Nephron progenitor cell (in vitro differentiated cells): ENCODE results near the gene ZNF579.

ENCODE experiments used
- DNase-seq: peaks from one replicate; pipeline ENCODE4 v3.0.0; 2021
- H3K27ac Mint-ChIP-seq: 2 replicates; pipeline ENCODE4 v1.8.0; 2021; ENCODE audit warnings: mild to moderate bottlenecking, moderate library complexity, mixed read lengths
- H3K27me3 Mint-ChIP-seq: 2 replicates; pipeline ENCODE4 v1.8.0; 2021; ENCODE audit warnings: mild to moderate bottlenecking, low read depth, mixed read lengths; ENCODE audit not compliant: poor library complexity
- H3K36me3 Mint-ChIP-seq: 2 replicates; pipeline ENCODE4 v1.8.0; 2021; ENCODE audit warnings: low read depth, mixed read lengths
- H3K4me1 Mint-ChIP-seq: 2 replicates; pipeline ENCODE4 v1.8.0; 2021; ENCODE audit warnings: mixed read lengths
- H3K4me3 Mint-ChIP-seq: 2 replicates; pipeline ENCODE4 v1.8.0; 2021; ENCODE audit warnings: mild to moderate bottlenecking, moderate library complexity, mixed read lengths
- H3K9me3 Mint-ChIP-seq: 2 replicates; pipeline ENCODE4 v1.8.0; 2021; ENCODE audit warnings: mild to moderate bottlenecking, moderate library complexity, mixed read lengths
- TF ChIP-seq, protein P1 (sequence below): fragments of 200-600 bp; sonication (generic); IDR thresholded peaks from 2 replicates; pipeline ENCODE4 v1.5.0; 2021; ENCODE audit warnings: antibody characterized with exemption

ZNF579 gene

DNA sequence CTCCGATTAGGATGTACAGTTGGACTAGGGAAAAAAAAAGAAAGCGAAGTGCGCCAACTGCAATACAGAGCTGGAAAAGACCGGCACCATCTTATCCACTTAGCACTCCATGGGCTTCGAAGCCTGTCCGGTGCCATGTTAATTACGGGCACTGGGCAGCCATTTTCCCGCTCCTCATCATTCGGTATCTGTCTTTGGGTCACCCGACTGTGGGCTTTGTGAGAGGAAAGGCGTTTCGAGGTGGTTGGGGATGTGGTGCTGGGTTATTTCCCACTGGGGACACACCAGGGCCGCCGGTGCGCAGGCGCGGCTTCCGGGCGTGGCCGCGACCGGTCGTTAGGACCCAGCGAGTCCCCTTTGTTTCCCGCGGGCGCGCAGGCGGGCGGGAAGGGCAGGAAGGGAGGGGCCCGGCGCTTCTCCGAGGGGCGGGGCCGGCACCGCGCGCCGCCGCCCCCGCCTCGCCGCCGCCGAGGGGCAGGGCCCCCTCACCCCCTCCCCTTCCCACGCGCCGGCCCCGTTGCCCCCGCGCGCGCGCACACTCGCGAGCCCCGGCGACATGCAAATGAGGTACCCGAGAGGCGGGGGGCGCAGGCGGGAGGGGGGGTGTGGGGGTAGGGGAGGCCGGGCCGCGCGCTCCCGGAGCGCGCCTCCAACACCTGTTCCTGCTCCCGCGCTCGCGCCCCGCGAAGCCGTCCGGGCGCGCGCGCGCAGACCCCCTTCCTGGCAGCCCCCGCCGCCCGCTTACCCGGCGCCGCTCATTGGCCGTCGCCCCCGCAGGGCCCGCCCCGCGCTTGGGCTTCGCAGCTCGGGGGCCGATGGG is 19.4 kb upstream of the ZNF579 start, which contains the start of gene ZNF524:
TSS of gene ZNF524 (plus strand) at position 447 of the 820 bp plus-strand sequence. CDS start 1,825 bp downstream, outside the sequence.
- Mint-ChIP-seq H3K36me3 (peaks cover 41% of the 10 kb centered on the region), H3K4me1 (peaks cover 43% of the 10 kb centered on the region), H3K27me3 (no peaks in the 10 kb centered on the region), H3K4me3 (peak within 1 kb of the TSS; percentile 96), H3K9me3 (peaks cover 10% of the 10 kb centered on the region), H3K27ac (peak within 1 kb of the TSS; percentile 99)
- TF ChIP-seq, protein P1, sequence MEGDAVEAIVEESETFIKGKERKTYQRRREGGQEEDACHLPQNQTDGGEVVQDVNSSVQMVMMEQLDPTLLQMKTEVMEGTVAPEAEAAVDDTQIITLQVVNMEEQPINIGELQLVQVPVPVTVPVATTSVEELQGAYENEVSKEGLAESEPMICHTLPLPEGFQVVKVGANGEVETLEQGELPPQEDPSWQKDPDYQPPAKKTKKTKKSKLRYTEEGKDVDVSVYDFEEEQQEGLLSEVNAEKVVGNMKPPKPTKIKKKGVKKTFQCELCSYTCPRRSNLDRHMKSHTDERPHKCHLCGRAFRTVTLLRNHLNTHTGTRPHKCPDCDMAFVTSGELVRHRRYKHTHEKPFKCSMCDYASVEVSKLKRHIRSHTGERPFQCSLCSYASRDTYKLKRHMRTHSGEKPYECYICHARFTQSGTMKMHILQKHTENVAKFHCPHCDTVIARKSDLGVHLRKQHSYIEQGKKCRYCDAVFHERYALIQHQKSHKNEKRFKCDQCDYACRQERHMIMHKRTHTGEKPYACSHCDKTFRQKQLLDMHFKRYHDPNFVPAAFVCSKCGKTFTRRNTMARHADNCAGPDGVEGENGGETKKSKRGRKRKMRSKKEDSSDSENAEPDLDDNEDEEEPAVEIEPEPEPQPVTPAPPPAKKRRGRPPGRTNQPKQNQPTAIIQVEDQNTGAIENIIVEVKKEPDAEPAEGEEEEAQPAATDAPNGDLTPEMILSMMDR, result no peak
- peak; percentile 87 for DNase-seq

DNA sequence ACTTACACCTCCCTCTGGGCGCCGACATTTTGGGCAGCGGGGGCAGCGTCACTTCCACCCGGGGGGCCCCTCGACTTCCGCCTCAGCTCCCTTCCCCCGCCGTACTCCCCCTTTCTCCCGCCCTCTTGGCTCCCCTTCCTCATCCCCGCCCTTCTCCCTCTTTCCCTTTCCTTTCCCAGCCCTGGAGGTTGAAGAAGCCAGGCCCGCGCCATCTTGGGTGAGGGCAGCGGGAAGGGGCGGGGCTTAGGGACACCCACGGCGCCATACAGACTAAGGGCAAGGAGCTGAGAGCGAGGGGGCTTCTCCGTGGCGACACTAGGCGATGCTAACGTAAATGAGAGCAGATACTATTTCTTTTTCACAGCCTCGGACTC is 18.8 kb upstream of the ZNF579 start, which contains the start of gene FIZ1:
TSS of gene FIZ1 (minus strand) at position 50 of the 374 bp plus-strand sequence. CDS start 1,652 bp downstream, outside the sequence.
- peak; percentile 98 for DNase-seq
- H3K9me3 Mint-ChIP-seq, result peaks cover 10% of the 10 kb centered on the region
- TF ChIP-seq, protein P1, result no peak

GRCh38 chr19:55598719-55599467 is 18.2 kb upstream of the ZNF579 start:
- peaks cover 48% of the 10 kb centered on the region for H3K36me3 Mint-ChIP-seq
- peaks cover 10% of the 10 kb centered on the region for H3K9me3 Mint-ChIP-seq
- peak overlapping the region; percentile 96 for H3K4me3 Mint-ChIP-seq
- TF ChIP-seq, protein P1, result no peak
- H3K4me1 Mint-ChIP-seq, result peaks cover 37% of the 10 kb centered on the region
- H3K27me3 Mint-ChIP-seq, result no peaks in the 10 kb centered on the region
- peak; percentile 98 for DNase-seq
- H3K27ac Mint-ChIP-seq, result peak overlapping the region; percentile 99

More for the DNA sequence above, 18.8 kb upstream of the ZNF579 start, which contains the start of gene FIZ1:
- Mint-ChIP-seq H3K27ac (peak within 1 kb of the TSS; percentile 99), H3K27me3 (no peaks in the 10 kb centered on the region), H3K4me3 (peak within 1 kb of the TSS; percentile 96), H3K36me3 (peaks cover 47% of the 10 kb centered on the region), H3K4me1 (peaks cover 39% of the 10 kb centered on the region)

GRCh38 chr19:55598034-55598433 is 17.4 kb upstream of the ZNF579 start:
- Mint-ChIP-seq H3K9me3 (peaks cover 4% of the 10 kb centered on the region), H3K4me1 (peaks cover 31% of the 10 kb centered on the region), H3K36me3 (peaks cover 48% of the 10 kb centered on the region), H3K27me3 (no peaks in the 10 kb centered on the region), H3K4me3 (peak overlapping the region; percentile 55), H3K27ac (peak overlapping the region; percentile 88)
- DNase-seq, result no peak
- TF ChIP-seq, protein P1, result no peak

- H3K4me3 Mint-ChIP-seq, result no peak overlapping the region
- no peak overlapping the region for H3K27ac Mint-ChIP-seq
- H3K9me3 Mint-ChIP-seq, result peaks cover 4% of the 10 kb centered on the region
- H3K27me3 Mint-ChIP-seq, result no peaks in the 10 kb centered on the region
- no peak for DNase-seq
- H3K36me3 Mint-ChIP-seq, result peaks cover 48% of the 10 kb centered on the region
- peaks cover 31% of the 10 kb centered on the region for H3K4me1 Mint-ChIP-seq
- TF ChIP-seq, protein P1, result no peak
Measured at GRCh38 chr19:55597501-55597921, 16.9 kb upstream of the ZNF579 start.
